NCI-H1930 (cell line): ENCODE results near the gene UQCR10.

Experiments used
- DNase-seq, 2 experiments: peaks; one replicate each; lab custom pipeline; 2025; lab: John Stamatoyannopoulos, UW

Gene UQCR10

DNA sequence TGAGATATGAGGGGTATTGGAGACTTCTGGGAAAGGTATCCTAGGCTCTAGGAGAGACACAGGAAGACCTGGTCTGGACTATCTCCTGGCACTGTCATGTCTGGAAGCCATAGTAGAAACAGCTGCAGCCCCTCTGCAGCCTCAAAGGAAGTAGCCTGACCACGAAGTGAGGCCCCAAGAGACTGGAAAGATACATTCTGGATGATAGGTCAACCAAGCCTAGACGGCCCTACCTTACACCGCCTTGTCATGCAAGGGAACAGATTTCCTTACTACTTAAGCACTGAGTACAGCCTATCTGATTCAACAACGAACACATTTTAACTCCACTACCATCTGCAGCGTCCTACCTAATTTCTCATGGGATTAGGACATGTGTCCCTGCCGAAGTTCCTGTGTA, 31.1 kb downstream of the UQCR10 start:
- no peak for DNase-seq

DNA sequence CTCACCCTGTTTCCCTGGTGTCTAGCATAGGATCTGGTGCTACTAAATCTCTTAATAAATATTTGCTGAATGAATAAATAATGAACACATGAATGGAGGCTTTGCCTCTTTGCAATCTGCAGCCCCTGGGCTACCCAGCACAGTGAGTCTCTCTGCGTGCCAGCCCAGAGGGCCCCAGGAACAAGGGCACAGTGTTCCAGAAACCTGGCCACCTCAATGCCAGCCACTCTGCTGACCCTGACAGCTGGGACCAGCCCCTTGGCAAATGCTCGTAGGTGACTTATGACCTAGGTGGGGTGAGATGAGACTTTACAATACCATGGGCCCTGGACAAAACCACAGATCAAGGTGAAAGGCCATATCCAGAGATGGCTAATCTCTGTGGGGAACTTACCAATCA, 31.6 kb downstream of the UQCR10 start:
- DNase-seq, result no peak

DNA sequence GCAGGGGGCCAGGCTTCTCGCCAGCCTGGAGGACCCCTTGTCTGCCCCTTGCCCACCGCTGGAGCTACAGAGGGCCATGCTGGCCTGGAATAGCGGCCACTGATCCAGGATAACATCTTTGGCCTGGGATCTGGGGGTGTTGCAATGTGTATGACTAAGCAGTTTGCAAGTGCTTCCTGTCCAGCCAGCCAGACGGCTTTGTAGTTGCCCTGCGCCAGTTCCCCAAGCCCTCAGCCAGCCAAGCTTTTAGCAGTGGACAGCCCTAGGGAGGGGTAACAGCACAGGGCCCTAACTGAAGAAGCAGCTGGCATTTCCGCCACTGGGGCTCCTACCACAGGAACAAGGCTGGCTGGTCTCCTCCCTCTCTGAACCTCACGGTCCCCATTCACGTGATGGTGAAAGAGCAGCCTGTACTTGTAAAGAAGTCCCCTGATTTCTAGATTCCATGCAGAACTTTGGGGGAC, 32.1 kb downstream of the UQCR10 start:
- DNase-seq, result no peak

DNA sequence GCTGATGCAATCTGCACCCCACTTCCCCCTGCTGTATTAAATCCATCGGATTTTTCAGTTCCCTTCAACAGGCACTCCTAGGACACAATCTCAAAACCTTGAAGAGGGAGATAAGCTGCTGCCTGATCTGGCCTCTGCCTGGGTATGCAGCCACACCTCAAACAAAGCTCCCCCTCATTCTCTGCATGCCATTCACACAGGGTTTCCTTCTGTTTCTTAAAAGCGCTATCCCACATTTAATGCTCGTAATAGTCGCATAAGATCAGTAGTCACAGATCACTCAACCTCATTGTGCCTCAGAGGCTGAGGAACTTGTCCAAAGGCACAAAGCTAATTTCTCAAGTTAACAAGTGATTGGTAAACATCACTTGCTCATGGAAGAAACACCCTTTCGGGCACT, 34.0 kb downstream of the UQCR10 start:
- no peak for DNase-seq

DNA sequence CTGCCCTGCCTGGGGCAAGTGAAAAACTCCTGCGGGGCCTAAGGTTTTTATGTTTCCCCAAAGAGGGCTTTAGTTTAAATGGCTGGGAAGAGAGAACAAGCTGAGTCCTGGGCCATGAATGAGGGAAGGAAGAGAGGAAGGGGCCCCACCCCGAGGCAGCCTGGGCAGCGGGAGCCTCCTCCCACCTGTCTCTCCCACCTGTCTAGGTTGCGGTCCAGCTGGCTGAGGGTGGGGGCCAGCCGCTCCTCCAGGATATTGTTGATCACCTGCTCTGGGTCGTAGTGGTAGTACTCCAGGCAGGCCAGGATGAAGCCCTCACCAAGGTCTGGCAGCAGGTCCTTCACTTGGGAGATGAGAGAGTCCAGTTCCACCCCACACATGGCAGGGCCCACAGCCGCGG, 34.6 kb downstream of the UQCR10 start:
- DNase-seq, result no peak

DNA sequence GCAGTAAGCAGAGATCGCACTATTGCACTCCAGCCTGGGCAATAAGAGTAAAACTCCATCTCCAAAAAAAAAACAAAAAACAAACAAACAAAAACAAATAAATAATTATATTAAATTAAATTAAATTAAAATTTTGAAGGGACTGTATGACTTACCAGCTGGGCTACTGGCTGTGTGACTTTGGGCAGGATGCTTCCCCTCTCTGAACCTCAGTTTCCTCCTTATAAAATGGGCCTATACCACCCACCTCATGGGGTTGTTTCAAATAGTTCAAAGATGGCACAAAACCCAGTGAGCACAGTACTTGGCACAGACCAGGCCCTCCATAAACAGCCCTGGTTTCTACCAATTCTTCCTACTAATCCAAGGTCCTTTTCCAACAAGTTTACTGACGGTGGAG, 36.0 kb downstream of the UQCR10 start:
- DNase-seq, result no peak

DNA sequence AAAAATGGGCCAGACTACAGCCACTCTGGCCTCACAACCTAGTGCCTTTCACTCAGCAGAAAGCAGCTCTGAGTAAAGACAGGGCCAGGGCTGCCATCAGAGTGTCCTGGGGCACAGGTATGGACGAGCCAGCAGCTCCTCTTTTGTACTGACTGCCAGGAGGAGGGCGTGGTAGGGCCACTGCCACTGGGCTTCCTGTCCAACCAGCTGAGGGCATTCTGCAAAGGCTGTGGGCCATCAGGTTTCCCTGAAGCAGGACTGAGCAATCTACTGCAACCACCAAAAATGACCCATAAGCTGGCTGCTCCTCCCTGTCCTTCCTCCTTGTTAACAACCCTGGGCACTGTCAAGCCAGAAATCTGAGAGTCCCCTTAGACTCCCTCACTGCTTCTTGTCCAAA, 37.8 kb downstream of the UQCR10 start:
- no peak for DNase-seq

DNA sequence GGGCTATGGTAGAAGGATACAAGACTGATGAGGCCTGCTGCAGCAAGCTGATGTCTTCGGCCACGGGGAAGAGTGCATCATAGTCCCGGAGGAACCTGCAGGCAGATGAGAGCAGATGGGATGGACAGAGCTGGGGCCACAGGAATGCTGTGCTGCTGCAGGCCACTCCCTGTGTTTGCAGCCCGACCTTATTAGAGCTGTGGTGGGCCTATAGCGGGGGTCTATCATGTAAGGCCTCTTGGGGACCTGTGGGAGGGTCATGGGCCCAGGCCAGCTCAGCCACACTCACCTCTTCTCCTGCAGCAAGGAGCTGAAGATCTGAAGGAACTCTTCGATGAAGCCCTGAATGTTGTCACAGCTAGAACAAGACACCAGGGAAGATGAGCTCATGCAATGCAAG, 39.0 kb downstream of the UQCR10 start:
- no peak for DNase-seq

DNA sequence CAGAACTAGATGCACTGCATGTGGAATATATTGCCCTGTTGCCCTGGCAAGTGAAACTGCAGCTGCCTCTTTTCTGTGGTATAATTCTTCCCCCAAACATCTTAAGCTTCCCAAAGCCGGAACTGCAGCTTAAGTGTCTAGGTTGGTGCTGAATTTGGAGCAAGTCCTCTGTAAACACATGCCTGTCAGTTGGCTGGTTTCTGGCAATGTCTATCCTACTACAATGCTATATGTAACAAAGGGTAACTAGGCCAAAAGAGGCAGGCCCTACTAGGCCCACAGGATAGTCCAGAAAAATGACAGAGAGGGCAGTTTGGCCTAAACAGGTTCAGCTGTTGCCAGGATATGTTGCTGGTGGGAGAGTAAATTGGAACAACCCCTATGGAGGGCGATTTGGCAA, 43.0 kb downstream of the UQCR10 start:
- no peak for DNase-seq

DNA sequence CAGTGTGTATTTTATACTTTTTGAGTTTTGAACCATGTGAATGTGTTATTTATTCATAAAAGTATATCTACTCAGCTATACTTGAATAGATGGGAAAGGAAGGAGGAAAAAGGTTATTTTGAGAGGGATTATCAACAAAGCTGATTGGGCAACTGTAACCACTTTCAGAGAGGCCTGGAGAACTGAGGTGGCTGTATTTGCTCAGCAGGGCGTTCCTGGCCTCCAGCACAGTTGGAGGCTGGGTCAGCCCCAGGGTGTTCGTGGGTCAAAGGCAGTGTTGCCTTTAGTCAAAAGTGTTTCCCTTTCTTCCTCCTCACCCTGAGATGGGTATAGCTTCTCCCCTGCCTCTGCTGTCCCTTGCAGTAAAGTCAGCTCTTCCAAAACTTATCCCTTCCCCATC, 44.2 kb downstream of the UQCR10 start:
- no peak for DNase-seq

DNA sequence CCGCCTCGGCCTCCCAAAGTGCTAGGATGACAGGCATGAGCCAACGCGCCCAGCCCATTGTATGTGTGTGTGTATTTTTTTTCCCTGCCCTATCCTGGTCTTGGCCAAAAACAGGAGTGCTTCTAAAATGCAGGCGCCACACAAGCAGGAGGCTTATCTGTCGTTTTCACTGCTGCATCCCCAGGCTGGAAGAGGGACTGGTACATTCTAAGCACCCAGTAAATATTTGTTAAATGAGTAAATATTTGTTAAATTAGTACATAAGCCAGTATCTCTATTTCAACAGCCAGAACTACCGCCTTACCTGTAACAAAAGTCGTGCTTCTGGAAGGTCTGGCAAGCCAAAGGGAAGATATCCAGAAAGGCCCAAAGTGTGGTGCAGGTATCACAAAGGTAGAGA, 46.0 kb downstream of the UQCR10 start:
- no peak for DNase-seq

DNA sequence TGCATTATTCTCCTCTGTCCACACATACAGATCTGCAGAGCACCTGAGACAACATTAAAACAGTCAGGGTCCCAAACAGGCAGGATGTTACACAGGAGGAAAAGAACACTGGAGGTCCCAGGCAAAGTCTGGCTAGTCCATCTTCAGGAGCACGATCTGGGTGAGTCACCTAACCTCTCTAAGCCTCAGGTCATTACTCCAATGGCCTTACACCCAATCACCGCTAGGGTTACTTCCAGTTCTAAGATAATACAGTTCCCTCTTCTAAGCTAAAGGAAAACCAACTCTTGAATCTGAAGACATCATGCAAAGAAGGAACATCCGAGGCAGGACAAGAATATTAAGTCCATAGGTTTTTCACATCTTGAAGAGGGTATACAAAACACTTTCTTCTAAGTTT, 46.4 kb downstream of the UQCR10 start:
- DNase-seq, result no peak

DNA sequence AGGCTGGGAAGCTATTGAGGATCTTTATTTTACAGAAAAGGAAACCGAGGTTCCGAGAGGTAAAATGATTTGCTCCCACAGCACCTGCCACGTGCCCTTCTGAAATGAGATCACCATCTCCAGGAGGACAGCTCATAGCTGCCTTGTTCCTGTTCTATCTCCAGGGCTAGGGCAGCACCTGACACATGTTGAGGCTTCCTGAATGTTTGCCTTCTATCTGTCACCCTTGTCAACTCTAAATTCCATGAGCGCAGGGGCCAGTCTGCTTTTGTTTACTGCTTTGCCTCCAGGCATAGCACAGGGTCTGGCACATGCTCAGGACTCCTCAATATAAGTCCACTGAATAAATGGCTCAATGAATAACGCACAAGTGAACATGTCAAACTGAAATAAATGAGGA, 46.8 kb downstream of the UQCR10 start:
- DNase-seq, result no peak

DNA sequence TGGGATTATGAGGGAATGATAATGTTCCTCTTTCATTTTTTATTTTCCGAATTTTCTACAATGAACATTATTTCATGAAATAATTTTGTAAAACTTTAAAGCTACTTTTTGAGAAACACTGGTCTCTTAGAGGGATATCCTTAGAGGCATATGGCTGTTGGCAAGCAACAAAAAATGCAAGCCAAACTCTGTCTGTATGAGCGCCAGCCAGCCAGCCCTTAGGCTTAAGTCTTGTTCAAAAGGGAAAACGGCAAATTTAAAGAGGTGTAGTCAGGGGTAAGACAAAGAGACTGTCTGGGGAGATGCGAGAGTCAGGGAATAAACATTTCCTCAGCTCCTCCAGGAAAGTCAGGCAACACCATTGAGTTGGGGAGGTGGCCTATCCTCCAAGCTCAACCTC, 48.4 kb downstream of the UQCR10 start:
- DNase-seq, result no peak

DNA sequence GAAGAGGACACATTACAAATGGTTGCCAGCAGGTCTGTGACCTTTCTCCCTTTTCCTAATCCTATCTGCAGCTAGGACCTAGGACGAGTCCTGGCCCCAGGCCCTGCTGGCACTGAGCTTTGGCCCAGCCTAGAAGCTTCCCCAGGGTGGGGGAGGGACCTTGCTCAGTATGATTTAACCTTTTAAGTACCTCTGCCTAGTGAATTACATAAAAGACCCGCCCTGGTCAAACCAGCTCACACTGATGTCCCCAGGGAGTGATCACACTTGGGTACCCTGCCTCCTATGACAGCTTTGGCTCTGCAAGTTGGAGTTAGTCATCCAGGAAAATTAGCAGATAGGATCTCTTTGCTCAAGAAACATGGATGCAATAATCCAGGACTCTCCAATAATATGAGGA, 49.0 kb downstream of the UQCR10 start:
- DNase-seq, result no peak

DNA sequence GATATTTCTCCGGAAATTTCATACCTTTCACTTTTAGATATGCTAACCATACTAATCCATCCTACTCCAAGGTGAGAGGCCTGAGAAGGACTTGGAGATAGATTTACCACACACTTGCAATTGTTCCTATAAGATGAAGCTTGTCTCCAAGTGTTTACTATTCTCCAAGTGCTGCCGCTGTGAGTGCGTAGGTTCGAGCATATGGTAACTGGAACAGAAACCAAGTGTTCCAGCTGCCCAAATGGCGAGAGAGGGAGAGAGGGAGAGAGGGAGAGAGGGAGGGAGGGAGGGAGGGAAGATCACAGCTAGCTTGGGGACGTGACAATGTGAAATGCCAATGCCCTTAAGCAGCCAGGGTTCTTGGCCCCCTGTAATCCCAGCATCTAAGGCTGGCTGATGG, 49.4 kb downstream of the UQCR10 start:
- no peak for DNase-seq

DNA sequence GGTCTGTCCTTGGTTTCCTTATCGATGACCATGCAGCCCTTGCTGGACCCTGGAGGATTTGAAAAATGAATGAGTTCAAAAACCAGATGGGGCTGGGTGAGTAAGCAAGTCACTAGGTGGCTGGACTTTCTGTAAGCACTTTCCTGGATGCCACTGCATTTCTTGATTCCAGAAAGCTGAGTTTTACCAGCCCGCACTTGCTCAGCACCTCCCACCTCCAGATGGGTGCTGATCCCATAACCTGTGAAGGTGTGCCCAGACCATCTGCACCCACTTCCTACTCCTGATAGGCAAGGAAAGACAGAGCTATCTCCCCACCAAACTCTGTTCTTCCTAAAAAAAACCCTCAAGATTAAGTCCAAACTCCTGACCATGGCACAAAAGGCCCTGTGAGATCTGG, 49.8 kb downstream of the UQCR10 start:
- no peak for DNase-seq

DNA sequence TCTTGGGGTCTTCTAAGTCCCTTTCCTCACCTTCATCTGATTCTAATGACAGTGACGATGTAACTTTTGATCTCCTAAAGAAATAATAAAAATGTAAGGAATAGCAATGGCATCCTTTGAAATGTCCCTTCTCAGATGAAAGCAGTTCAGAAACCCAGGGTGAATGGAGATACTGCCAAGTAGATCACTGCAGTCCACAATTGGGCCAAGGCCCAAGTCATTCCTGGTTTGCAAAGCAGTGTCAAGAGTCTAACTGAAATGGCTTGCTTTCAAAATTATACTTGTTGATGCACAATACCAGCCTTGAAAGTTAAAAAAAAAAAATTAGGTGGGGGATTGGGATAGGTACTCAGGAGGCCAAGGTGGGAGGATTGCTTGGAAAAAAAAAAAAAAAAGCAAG, 50.6 kb downstream of the UQCR10 start:
- DNase-seq, result no peak

DNA sequence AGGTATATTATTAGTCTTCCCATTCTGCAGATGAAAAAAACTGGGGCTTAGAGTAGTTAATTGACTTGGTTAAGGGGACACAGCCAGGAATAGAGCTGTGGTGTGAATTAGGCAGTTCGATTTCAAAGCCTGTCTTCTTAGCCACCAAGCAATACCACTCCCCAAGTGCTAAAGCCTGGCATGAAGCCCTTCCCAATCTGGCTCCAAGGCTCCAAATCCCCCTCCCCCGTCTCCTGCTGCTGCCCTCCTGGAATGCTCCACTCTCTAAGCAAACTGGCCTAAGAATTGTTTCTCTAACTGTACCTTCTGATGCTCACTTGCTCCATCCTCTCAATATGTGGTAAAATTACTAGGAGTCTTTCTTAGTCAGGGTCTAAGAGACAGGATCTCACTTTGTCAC, 52.3 kb downstream of the UQCR10 start:
- no peak for DNase-seq
